K562 (cell line): Measurements from ENCODE around the gene RETREG1.

ENCODE experiments used
- JUND ChIP-seq, 2 experiments: IDR thresholded peaks; 2 replicates in 1 of 2; 3 replicates in 1 of 2; pipeline ENCODE4 v1.6.1; 2011; ENCODE audit warnings: borderline replicate concordance in 2 of 2, low read depth in 2 of 2, low read length in 2 of 2, improper control_type of control experiment in 1 of 2, missing biosample characterization in 1 of 2, missing genetic modification characterization in 1 of 2, missing genetic modification reagents in 1 of 2
- KAT2B ChIP-seq: IDR thresholded peaks from one replicate; pipeline ENCODE4 v1.6.1; 2012; ENCODE audit warnings: low read depth, mild to moderate bottlenecking, control low read depth, inconsistent platforms, low read length, moderate library complexity
- PTBP1 ChIP-seq: fragments of 200-400 bp; formaldehyde crosslinking; IDR thresholded peaks from 2 replicates; pipeline ENCODE4 v1.6.1; 2017; ENCODE audit warnings: low read depth, low read length
- ZC3H4 ChIP-seq: sonication (generic); formaldehyde crosslinking; IDR thresholded peaks from 2 replicates; pipeline ENCODE4 v1.9.0; 2021; ENCODE audit warnings: missing genetic modification reagents, borderline replicate concordance
- ZNF232 ChIP-seq: sonication (generic); formaldehyde crosslinking; IDR thresholded peaks from 2 replicates; pipeline ENCODE4 v1.8.0; 2022; ENCODE audit warnings: mild to moderate bottlenecking, missing genetic modification reagents
- ZNF274 ChIP-seq: IDR thresholded peaks from 2 replicates; pipeline ENCODE4 v1.6.1; 2011; ENCODE audit warnings: low read depth, mild to moderate bottlenecking, low read length, moderate library complexity, borderline replicate concordance
- ZNF644 ChIP-seq: fragments of 200-800 bp; sonication (Bioruptor generic); IDR thresholded peaks from 2 replicates; pipeline ENCODE4 v1.6.1; 2016; ENCODE audit warnings: low read depth, missing genetic modification characterization, missing compliant biosample characterization
- TF ChIP-seq, protein P1 (sequence below), 3 experiments: IDR thresholded peaks in 2 of 3; conservative IDR thresholded peaks in 1 of 3; 2 replicates each; pipeline ENCODE4 v1.5.1; 2011 to 2012; ENCODE audit warnings: low read length in 3 of 3, mild to moderate bottlenecking in 3 of 3, control low read depth in 2 of 3, improper control_type of control experiment in 1 of 3, inconsistent platforms in 1 of 3, low read depth in 1 of 3, mixed read lengths in 1 of 3, moderate library complexity in 1 of 3; ENCODE audit not compliant: insufficient read depth in 2 of 3
- TF ChIP-seq, protein P2 (sequence below): sonication (generic); formaldehyde crosslinking; IDR thresholded peaks from 2 replicates; pipeline ENCODE4 v1.8.0; 2022; ENCODE audit warnings: missing genetic modification reagents, mild to moderate bottlenecking, borderline replicate concordance

DNA sequence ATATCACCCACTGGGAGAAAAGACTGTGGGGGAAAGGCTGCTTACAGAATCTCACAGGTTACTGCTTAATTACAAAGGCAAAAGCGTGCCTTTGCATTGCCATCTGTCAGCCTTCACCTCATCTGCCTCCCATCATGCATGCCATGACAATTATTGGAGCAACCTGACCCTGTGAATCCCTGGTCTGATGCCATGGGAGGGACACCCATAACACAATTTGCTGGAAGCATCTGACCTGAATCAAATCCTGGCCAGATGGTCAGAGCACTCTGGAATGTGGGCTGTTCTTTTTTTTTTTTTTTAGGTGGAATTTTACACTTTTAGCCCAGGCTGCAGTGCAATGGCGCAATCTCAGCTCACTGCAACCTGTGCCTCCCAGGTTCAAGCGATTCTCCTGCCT, 11.6 kb upstream of the RETREG1 start:
- TF ChIP-seq, protein P1, sequence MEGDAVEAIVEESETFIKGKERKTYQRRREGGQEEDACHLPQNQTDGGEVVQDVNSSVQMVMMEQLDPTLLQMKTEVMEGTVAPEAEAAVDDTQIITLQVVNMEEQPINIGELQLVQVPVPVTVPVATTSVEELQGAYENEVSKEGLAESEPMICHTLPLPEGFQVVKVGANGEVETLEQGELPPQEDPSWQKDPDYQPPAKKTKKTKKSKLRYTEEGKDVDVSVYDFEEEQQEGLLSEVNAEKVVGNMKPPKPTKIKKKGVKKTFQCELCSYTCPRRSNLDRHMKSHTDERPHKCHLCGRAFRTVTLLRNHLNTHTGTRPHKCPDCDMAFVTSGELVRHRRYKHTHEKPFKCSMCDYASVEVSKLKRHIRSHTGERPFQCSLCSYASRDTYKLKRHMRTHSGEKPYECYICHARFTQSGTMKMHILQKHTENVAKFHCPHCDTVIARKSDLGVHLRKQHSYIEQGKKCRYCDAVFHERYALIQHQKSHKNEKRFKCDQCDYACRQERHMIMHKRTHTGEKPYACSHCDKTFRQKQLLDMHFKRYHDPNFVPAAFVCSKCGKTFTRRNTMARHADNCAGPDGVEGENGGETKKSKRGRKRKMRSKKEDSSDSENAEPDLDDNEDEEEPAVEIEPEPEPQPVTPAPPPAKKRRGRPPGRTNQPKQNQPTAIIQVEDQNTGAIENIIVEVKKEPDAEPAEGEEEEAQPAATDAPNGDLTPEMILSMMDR (IDR thresholded peaks at IDR 0.05 in 2 of 3, conservative IDR thresholded peaks at IDR 0.05 in 1 of 3; ENCODE audit: insufficient read depth in 2 of 3, low read depth in 1 of 3, low read length in 3 of 3): no peak
- TF ChIP-seq ZNF232: no peak
- no peak for TF ChIP-seq ZNF274
- TF ChIP-seq KAT2B: no peak
- no peak for TF ChIP-seq PTBP1
- TF ChIP-seq JUND (IDR thresholded peaks at IDR 0.05; ENCODE audit: borderline replicate concordance, low read depth, low read length): no peak
- no peak for TF ChIP-seq JUND (tag; IDR thresholded peaks at IDR 0.05; ENCODE audit: borderline replicate concordance, low read depth, low read length)
- TF ChIP-seq ZNF644 (tag): no peak
- TF ChIP-seq, protein P2, sequence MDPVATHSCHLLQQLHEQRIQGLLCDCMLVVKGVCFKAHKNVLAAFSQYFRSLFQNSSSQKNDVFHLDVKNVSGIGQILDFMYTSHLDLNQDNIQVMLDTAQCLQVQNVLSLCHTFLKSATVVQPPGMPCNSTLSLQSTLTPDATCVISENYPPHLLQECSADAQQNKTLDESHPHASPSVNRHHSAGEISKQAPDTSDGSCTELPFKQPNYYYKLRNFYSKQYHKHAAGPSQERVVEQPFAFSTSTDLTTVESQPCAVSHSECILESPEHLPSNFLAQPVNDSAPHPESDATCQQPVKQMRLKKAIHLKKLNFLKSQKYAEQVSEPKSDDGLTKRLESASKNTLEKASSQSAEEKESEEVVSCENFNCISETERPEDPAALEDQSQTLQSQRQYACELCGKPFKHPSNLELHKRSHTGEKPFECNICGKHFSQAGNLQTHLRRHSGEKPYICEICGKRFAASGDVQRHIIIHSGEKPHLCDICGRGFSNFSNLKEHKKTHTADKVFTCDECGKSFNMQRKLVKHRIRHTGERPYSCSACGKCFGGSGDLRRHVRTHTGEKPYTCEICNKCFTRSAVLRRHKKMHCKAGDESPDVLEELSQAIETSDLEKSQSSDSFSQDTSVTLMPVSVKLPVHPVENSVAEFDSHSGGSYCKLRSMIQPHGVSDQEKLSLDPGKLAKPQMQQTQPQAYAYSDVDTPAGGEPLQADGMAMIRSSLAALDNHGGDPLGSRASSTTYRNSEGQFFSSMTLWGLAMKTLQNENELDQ (CRISPR knock-in tag): no peak
- TF ChIP-seq ZC3H4 (CRISPR knock-in tag): no peak
